Measurements from ENCODE around the gene CCL24. TPM values are rescaled to one million over a fixed set of nuclear protein-coding genes. Genes with fewer than 3 reads are reported as not detected.
"Not testable (repeated sequence)": the region's sequence is repeated elsewhere in the genome, so short reads cannot be mapped to it uniquely, and the experiment has no call there.

CCL24 gene
- total RNA-seq, 2 donors from 2014 or later, result 0.90 to 1.1 TPM

DNA sequence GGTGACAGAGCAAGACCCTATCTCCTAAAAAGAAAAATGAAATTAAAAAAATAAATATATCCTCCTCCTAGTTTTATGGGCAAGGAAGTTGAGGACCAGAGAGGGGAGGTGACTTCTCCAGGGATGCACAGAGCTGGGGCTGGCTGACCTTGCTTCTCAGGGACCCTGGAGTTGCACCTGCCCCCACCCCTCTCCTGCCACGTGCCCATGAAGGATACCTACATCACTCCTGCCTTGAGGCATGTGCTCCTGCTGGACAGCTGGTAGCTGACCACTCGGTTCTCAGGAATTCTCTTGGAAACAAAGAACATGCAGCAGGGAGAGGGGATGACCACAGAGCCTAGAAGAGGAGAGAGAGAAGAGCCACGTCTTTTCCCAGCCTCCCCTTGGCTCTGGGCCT lies 522 bp downstream of the CCL24 start:
- H3K9me3 Mint-ChIP-seq, result no peaks in the 10 kb centered on the region
- no peak overlapping the region for H3K27ac Mint-ChIP-seq
- ATAC-seq (peak in 1 of 2 donors; percentile 39), DNase-seq (ENCODE audit: low spot score) (no peak)
- no peaks in the 10 kb centered on the region for H3K36me3 Mint-ChIP-seq
- peaks cover 0 to 2% of the 10 kb centered on the region in 2 donors for H3K27me3 Mint-ChIP-seq
- peaks cover 0 to 3% of the 10 kb centered on the region in 2 donors for H3K4me1 Mint-ChIP-seq (ENCODE audit: low read depth in 2 of 2)
- H3K4me3 Mint-ChIP-seq, result no peak overlapping the region

DNA sequence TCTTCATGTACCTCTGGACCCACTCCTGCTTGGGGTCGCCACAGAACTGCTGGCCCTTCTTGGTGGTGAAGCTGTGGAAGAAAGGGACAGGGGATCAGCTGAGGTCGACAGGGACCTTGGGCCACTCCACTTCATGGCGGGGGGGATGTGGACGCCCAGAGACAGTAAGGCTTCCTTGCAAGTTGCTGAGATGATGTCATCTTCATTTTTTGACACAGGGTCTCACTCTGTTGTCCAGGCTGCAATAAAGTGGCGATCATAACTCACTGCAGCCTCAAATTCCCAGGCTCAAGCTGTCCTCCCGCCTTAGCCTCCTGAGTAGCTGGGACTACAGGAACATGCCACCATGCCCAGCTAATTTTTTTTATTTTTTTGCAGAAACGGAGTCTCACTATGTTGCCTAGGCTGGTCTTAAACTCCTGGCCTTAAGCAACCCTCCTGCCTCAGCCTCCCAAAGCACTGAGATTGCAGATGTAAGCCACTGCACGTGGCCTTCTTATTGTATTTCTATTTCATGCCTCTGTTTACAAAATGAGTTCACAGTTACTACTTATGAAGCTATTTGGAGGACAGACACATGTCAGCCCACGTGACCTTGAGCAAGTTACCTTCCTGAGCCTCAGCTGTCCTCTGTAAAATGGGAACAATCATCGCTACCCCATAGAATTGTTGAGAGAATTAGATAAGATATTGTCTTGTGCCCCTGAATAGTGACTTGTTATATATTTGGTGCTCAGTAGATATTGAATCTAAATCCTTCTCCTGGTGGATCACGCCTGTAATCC lies 1.5 kb downstream of the CCL24 start:
- Mint-ChIP-seq H3K36me3 (peaks cover 1% of the 10 kb centered on the region), H3K27ac (no peak overlapping the region), H3K4me3 (no peak overlapping the region), H3K27me3 (peaks cover 0 to 2% of the 10 kb centered on the region in 2 donors), H3K4me1 (ENCODE audit: low read depth in 2 of 2) (peaks cover 0 to 2% of the 10 kb centered on the region in 2 donors), H3K9me3 (no peaks in the 10 kb centered on the region)
- ATAC-seq (no peak), DNase-seq (ENCODE audit: low spot score) (no peak)

DNA sequence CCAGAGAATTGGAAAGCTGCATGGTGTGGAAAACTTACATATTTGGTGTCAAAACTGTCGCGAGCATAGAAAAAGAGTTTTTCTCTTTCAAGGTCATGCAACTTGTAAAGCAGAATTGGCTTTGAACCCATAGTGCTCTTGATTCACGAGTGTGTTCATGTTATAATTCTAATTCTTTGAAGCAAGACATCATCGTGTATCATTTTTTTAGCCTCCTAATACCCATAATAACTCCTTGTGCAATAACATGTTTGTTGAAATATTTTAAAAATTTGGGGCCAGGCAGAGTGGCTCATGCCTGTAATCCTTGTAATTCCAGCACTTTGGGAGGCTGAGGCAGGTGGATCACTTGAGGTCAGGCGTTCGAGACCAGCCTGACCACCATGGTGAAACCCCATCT lies 4.2 kb downstream of the CCL24 start:
- H3K4me1 Mint-ChIP-seq (ENCODE audit: low read depth in 2 of 2), result no peaks in the 10 kb centered on the region
- DNase-seq (ENCODE audit: low spot score), result no peak
- peaks cover 0 to 2% of the 10 kb centered on the region in 2 donors for H3K27me3 Mint-ChIP-seq
- H3K36me3 Mint-ChIP-seq, result peaks cover 9% of the 10 kb centered on the region
- H3K27ac Mint-ChIP-seq, result no peak overlapping the region
- ATAC-seq, result no peak
- H3K4me3 Mint-ChIP-seq, result no peak overlapping the region
- H3K9me3 Mint-ChIP-seq, result peaks cover 6% of the 10 kb centered on the region

DNA sequence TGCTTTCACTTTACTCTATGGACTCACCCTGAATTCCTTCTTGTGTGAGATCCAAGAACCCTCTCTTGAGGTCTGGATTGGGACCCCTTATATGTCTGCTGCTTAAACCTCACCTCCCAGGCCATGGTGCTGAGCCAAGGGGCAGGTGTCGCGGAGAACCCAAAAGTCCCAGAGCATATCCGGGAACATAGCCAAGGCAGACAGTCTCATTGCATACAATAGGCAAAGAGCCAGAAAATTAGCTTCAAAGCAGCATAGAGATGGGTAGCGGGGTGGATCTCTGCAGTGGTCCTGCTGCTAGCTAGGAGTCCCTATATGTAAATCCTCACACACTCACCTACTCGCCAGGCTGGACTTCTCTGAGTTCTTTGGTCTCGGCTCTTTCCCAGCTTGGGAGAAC lies 5.5 kb downstream of the CCL24 start:
- H3K4me1 Mint-ChIP-seq (ENCODE audit: low read depth in 2 of 2), result no peaks in the 10 kb centered on the region
- DNase-seq (ENCODE audit: low spot score) (no peak), ATAC-seq (no peak)
- peaks cover 6% of the 10 kb centered on the region for H3K9me3 Mint-ChIP-seq
- peaks cover 6 to 7% of the 10 kb centered on the region in 2 donors for H3K27me3 Mint-ChIP-seq
- peaks cover 9% of the 10 kb centered on the region for H3K36me3 Mint-ChIP-seq
- no peak overlapping the region for H3K4me3 Mint-ChIP-seq
- H3K27ac Mint-ChIP-seq, result no peak overlapping the region

DNA sequence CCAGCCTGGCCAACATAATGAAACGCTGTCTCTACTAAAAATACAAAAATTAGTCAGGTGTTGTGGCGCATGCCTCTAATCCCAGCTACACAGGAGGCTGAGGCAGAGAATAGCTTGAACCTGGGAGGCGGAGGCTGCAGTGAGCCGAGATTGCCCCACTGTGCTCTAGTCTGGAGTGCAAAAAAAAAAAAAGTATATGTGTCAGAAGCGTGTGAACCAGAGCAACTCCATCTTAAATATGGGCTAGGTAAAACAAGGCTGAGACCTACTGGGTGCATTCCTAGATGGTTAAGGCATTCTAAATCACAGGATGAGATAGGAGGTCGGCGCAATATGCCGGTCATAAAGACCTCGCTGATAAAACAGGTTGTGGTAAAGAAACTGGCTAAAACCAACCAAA lies 6.2 kb downstream of the CCL24 start:
- no peak overlapping the region for H3K27ac Mint-ChIP-seq
- peaks cover 6% of the 10 kb centered on the region for H3K9me3 Mint-ChIP-seq
- H3K27me3 Mint-ChIP-seq, result peaks cover 6 to 8% of the 10 kb centered on the region in 2 donors
- no peak overlapping the region for H3K4me3 Mint-ChIP-seq
- DNase-seq (ENCODE audit: low spot score), result no peak
- peaks cover 9% of the 10 kb centered on the region for H3K36me3 Mint-ChIP-seq
- no peak for ATAC-seq
- no peaks in the 10 kb centered on the region for H3K4me1 Mint-ChIP-seq (ENCODE audit: low read depth in 2 of 2)

DNA sequence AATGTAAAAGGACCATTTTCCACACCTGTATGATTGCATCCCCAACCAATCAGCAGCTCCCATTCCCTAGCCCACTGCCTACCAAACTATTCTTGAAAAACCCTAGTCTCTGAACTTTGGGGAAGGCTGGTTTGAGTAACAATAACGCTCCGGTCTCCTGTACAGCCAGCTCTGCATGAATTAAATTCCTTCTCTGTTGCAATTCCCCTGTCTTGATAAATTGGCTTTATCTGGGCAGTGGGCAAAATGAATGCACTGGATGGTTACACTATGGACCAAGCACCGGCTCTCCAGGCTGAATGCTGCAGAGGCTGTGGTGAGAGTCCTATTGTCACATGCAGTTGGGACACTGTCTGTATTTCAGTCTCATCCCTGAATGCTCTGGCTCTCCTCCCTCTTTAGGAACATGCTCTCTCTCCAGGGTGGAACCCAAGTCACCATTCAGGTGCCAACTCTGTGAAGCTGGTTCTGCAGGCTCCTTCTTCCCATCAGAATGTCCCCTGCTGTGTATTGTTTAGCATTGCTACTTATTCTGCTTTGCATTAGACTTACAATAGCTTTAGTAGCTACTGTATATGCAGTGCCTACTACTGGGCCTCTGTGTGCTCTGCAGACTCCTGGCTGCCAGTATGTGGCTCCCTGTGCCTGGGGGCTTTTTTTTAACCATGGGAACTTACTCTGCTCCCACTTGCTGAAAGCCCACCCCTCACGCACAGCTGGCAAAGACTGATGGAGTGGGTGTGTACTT lies 6.9 kb downstream of the CCL24 start:
- H3K9me3 Mint-ChIP-seq, result peaks cover 6% of the 10 kb centered on the region
- H3K27ac Mint-ChIP-seq, result no peak overlapping the region
- DNase-seq (ENCODE audit: low spot score), result no peak
- H3K36me3 Mint-ChIP-seq, result peaks cover 9% of the 10 kb centered on the region
- H3K4me3 Mint-ChIP-seq, result no peak overlapping the region
- ATAC-seq, result no peak
- peaks cover 6 to 8% of the 10 kb centered on the region in 2 donors for H3K27me3 Mint-ChIP-seq
- no peaks in the 10 kb centered on the region for H3K4me1 Mint-ChIP-seq (ENCODE audit: low read depth in 2 of 2)

DNA sequence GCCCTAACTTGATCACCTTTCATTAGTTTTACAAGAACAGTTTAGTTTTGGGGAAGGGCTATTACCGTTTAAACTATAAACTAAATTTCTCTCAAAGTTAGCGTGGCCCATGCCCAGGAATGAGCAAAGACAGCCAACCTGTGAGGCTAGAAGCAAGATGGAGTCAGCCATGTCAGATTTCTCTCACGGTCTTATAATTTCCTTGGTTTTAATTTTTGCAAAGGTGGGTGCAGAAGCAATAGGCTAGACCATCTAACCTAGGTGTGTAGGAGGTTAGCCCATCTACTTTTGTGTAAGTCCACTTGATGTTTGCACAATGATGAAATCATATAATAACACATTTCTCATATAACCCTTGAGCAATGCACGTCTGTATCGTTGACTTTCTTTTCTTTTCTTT lies 8.9 kb downstream of the CCL24 start:
- Mint-ChIP-seq H3K9me3 (peaks cover 6% of the 10 kb centered on the region), H3K27ac (no peak overlapping the region)
- no peak for ATAC-seq

DNA sequence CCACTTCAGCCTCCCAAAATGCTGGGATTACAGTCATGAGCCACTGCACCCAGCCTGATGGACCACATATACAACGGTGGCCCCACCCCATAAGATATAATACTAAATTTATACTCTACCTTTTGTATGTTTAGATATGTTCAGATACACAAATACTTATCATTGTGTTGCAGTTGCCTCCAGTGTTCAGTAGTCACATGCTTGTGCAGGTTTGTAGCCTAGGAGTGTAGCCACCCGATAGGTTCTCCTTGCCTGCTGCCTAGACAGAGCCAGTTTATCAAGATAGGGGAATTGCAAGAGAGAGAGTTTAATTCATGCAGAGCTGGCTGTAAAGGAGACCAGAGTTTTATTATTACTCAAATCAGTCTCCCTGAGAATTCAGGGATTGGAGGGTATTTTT lies 9.6 kb downstream of the CCL24 start:
- Mint-ChIP-seq H3K27ac (no peak overlapping the region), H3K9me3 (peaks cover 6% of the 10 kb centered on the region), H3K4me3 (no peak overlapping the region), H3K36me3 (peaks cover 9% of the 10 kb centered on the region), H3K4me1 (ENCODE audit: low read depth in 2 of 2) (no peaks in the 10 kb centered on the region), H3K27me3 (peaks cover 8% of the 10 kb centered on the region in 2 donors)
- DNase-seq (ENCODE audit: low spot score) (no peak), ATAC-seq (no peak)

More for the DNA sequence above, 8.9 kb downstream of the CCL24 start:
- Mint-ChIP-seq H3K4me1 (ENCODE audit: low read depth in 2 of 2) (no peaks in the 10 kb centered on the region), H3K36me3 (peaks cover 9% of the 10 kb centered on the region), H3K27me3 (peaks cover 6 to 8% of the 10 kb centered on the region in 2 donors), H3K4me3 (no peak overlapping the region)
- no peak for DNase-seq (ENCODE audit: low spot score)

DNA sequence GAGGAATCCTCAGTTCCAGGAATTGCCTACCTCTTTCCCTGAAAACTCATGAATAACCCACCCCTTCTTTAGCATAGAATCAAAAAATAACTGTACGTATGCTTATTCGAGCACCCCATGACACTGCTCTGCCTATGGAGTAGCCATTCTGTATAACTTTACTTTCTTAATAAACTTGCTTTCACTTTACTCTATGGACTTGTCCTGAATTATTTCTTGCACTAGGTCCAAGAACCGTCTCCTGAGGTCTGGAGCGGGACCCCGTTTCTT lies 11.1 kb downstream of the CCL24 start:
- Mint-ChIP-seq H3K4me1 (ENCODE audit: low read depth in 2 of 2) (no peaks in the 10 kb centered on the region), H3K9me3 (peaks cover 6% of the 10 kb centered on the region), H3K27me3 (peaks cover 8% of the 10 kb centered on the region in 2 donors), H3K4me3 (no peak overlapping the region), H3K27ac (no peak overlapping the region), H3K36me3 (peaks cover 9% of the 10 kb centered on the region)
- DNase-seq (ENCODE audit: low spot score) (no peak), ATAC-seq (no peak)

DNA sequence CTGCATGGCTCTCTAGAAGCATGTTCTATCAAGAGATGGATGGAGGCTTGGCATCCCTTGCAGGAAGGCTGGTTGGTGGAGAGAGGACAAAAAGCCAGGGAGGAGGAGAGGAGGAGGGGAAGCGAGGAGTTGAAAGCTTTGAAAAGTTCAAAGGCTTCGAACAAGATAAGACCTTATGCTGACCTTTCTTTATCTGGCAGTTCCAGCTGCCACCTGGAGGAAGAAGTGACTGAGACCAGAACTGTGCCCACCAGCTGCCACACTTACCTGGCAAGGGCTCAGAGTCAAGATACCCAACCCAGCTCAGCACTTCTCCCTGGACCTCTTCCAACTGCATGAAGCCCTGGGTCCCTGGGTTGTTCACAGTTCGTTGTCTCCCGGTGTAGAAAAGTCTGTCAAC lies 14.8 kb downstream of the CCL24 start:
- no peak overlapping the region for H3K4me3 Mint-ChIP-seq
- peaks cover 0 to 3% of the 10 kb centered on the region in 2 donors for H3K4me1 Mint-ChIP-seq (ENCODE audit: low read depth in 2 of 2)
- ATAC-seq (no peak), DNase-seq (ENCODE audit: low spot score) (no peak)
- H3K9me3 Mint-ChIP-seq, result no peaks in the 10 kb centered on the region
- no peaks in the 10 kb centered on the region for H3K36me3 Mint-ChIP-seq
- no peak overlapping the region for H3K27ac Mint-ChIP-seq
- H3K27me3 Mint-ChIP-seq, result peaks cover 14% of the 10 kb centered on the region in 2 donors

DNA sequence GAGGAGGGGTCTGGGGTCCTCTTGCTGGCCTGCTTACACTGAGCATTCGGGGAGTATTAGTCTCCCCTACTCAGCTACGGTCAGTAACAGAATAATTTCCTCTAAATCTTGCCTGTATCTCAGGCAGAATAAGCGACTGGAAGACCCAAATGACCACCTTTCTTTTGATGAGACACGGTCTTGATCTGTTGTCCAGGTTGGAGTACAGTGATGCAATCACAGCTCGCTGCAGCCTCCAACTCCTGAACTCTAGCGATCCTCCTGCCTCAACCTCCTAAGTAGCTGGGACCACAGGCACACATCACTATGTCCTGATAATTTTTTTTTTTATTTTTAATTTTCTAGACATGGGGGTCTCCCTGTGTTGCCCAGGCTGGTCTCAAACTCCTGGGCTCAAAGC lies 17.2 kb downstream of the CCL24 start:
- Mint-ChIP-seq H3K9me3 (no peaks in the 10 kb centered on the region), H3K4me3 (no peak overlapping the region), H3K27me3 (peaks cover 13% of the 10 kb centered on the region in 2 donors), H3K4me1 (ENCODE audit: low read depth in 2 of 2) (peaks cover 0 to 3% of the 10 kb centered on the region in 2 donors), H3K36me3 (no peaks in the 10 kb centered on the region), H3K27ac (no peak overlapping the region)
- ATAC-seq (no peak), DNase-seq (ENCODE audit: low spot score) (no peak)

DNA sequence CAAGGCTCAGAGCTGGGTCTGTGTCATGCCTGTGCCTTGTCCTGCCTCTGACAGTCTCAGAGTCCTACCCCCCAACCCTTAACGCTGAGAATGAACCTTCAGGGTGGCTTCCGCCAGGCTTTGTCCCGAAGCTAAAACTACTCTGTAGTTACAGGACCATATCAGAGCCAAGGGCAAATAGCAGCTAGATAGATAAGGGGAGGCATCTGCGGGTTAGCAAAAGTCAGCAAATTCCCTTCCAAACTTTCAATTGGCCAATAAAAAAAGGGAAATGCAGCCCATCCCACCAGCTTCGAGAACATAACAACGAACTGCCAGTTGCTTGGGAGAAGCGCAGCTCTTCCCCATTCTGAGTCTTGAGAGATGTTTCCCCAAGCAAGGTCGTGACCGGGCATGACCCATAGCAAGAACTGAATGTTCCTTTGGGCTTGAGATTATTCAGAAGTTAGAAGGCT lies 17.7 kb downstream of the CCL24 start:
- H3K36me3 Mint-ChIP-seq, result no peaks in the 10 kb centered on the region
- no peak overlapping the region for H3K4me3 Mint-ChIP-seq
- DNase-seq (ENCODE audit: low spot score) (no peak), ATAC-seq (no peak)
- H3K4me1 Mint-ChIP-seq (ENCODE audit: low read depth in 2 of 2), result peaks cover 0 to 3% of the 10 kb centered on the region in 2 donors
- H3K27ac Mint-ChIP-seq, result no peak overlapping the region
- H3K27me3 Mint-ChIP-seq, result peaks cover 13% of the 10 kb centered on the region in 2 donors
- H3K9me3 Mint-ChIP-seq, result no peaks in the 10 kb centered on the region

DNA sequence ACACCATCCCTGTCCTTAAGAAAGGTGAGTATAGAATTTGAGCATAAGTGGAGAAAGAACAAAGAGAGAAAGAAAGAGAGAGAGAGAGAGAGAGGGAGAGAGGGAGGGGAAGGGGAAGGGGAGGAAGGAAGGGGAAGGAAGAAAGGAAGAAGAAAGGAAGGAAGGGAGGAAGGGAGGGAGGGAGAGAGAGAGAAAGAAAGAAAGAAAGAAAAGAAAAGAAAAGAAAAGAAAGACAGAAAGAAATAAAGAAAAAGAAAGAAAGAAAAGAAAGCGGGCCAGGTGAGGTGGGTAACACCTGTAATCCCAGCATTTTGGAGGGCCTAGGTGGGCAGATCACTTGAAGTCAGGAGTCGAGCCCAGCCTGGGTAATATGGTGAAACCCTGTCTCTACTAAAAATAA lies 19.9 kb downstream of the CCL24 start:
- no peak for ATAC-seq
- H3K36me3 Mint-ChIP-seq, result no peaks in the 10 kb centered on the region
- H3K4me1 Mint-ChIP-seq (ENCODE audit: low read depth in 2 of 2), result peaks cover 0 to 3% of the 10 kb centered on the region in 2 donors
- no peaks in the 10 kb centered on the region for H3K9me3 Mint-ChIP-seq
- H3K4me3 Mint-ChIP-seq, result no peak overlapping the region
- peaks cover 11 to 13% of the 10 kb centered on the region in 2 donors for H3K27me3 Mint-ChIP-seq
- H3K27ac Mint-ChIP-seq, result no peak overlapping the region
- DNase-seq (ENCODE audit: low spot score), result no peak

DNA sequence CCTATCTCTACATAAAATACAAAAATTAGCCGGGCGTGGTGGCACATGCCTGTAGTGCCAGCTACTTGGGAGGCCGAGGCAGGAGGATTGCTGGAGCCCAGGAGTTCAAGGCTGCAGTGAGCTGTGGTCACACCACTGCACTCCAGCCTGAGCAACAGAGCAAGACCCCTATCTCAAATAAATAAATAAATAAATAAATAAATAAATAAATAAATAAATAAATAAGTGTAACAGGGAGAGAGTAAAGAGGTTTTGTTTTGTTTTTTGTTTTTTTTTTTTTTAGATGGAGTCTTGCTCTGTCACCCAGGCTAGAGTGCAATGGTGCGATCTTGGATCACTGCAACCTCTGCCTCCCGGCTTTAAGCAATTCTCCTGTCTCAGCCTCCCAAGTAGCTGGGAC lies 21.0 kb downstream of the CCL24 start:
- ATAC-seq; H3K4me1 Mint-ChIP-seq (ENCODE audit: low read depth in 2 of 2); H3K36me3 Mint-ChIP-seq; H3K27ac Mint-ChIP-seq; H3K9me3 Mint-ChIP-seq; DNase-seq (ENCODE audit: low spot score); H3K4me3 Mint-ChIP-seq: not testable (repeated sequence)
- peaks cover 11 to 13% of the 10 kb centered on the region in 2 donors for H3K27me3 Mint-ChIP-seq
